Ovary (tissue), 3 donors: Measurements from ENCODE around the gene NLGN1.

Experiments
- CTCF ChIP-seq, 3 donors: fragments of 450-650 bp in 2 of 3; fragments of 200-600 bp in 1 of 3; IDR thresholded peaks; one replicate each; pipeline versions ENCODE4 v1.5.1 to v1.8.0; 2016 to 2022; ENCODE audit warnings: antibody characterized with exemption in 3 of 3, mild to moderate bottlenecking in 1 of 3
- POLR2A ChIP-seq: fragments of 450-650 bp; IDR thresholded peaks from one replicate; pipeline ENCODE4 v1.6.1; 2017; ENCODE audit warnings: antibody characterized with exemption, mild to moderate bottlenecking, moderate library complexity
- donor health status: DM: no; HTN: no; CAD: no.

GRCh38 chr3:173719585-173719984 is 322.0 kb downstream of the NLGN1 start:
- TF ChIP-seq CTCF (IDR thresholded peaks at IDR 0.05) (no peak), POLR2A (no peak)
